BLaER1 (cell line): ENCODE measurements around the gene HDDC3.
"Not testable (repeated sequence)": the region's sequence is repeated elsewhere in the genome, so short reads cannot be mapped to it uniquely, and the experiment has no call there.

Source experiments
- H3K27ac ChIP-seq: shearing (Covaris generic); formaldehyde crosslinking; 2 replicates; pipeline ENCODE4 v1.8.1; 2022
- H3K27me3 ChIP-seq: shearing (Covaris generic); formaldehyde crosslinking; 2 replicates; pipeline ENCODE4 v1.8.1; 2022
- H3K36me3 ChIP-seq: shearing (Covaris generic); formaldehyde crosslinking; 2 replicates; pipeline ENCODE4 v1.8.1; 2022
- H3K4me1 ChIP-seq: shearing (Covaris generic); formaldehyde crosslinking; 2 replicates; pipeline ENCODE4 v1.8.1; 2022
- H3K4me2 ChIP-seq: shearing (Covaris generic); formaldehyde crosslinking; 2 replicates; pipeline ENCODE4 v1.8.1; 2022
- H3K4me3 ChIP-seq: shearing (Covaris generic); formaldehyde crosslinking; 2 replicates; pipeline ENCODE4 v1.8.1; 2022
- H3K9ac ChIP-seq: shearing (Covaris generic); formaldehyde crosslinking; 2 replicates; pipeline ENCODE4 v1.8.1; 2022
- H3K9me3 ChIP-seq: shearing (Covaris generic); formaldehyde crosslinking; 2 replicates; pipeline ENCODE4 v1.8.1; 2022
- H4K20me1 ChIP-seq: shearing (Covaris generic); formaldehyde crosslinking; 2 replicates; pipeline ENCODE4 v1.8.1; 2022
- Cebpa-rat ChIP-seq: shearing (Covaris generic); IDR thresholded peaks from 2 replicates; pipeline ENCODE4 v1.8.1; 2022

The HDDC3 gene

GRCh38 chr15:90911906-90912769, 20.2 kb downstream of the HDDC3 start:
- H3K4me1 ChIP-seq = peaks cover 31% of the 10 kb centered on the region
- peaks cover 100% of the 10 kb centered on the region for H3K36me3 ChIP-seq
- no peak overlapping the region for H3K9ac ChIP-seq
- TF ChIP-seq Cebpa-rat = no peak
- no peaks in the 10 kb centered on the region for H3K27me3 ChIP-seq
- H4K20me1 ChIP-seq = 0 out of 2 replicates have a peak, but pooled peaks cover 5% of the 10 kb centered on the region
- no peak overlapping the region for H3K4me3 ChIP-seq
- H3K27ac ChIP-seq = no peak overlapping the region
- H3K9me3 ChIP-seq = no peaks in the 10 kb centered on the region
- no peak overlapping the region for H3K4me2 ChIP-seq

DNA sequence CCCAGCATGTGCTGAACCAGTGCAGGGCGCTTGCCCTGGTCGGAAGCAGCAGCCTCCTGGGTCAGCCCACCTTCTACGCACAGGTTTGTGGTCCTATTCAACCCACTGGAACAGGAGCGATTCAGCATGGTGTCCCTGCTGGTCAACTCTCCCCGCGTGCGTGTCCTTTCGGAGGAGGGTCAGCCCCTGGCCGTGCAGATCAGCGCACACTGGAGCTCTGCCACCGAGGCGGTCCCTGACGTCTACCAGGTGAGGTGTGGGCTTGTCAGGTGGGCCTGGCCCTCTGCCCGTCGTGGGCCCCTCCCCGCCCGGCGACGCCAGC, 21.1 kb downstream of the HDDC3 start:
- no peak for TF ChIP-seq Cebpa-rat
- Histone ChIP-seq H3K27ac (no peak overlapping the region), H3K27me3 (no peaks in the 10 kb centered on the region), H3K9ac (no peak overlapping the region), H3K9me3 (no peaks in the 10 kb centered on the region), H3K4me1 (peaks cover 31% of the 10 kb centered on the region), H3K4me3 (no peak overlapping the region), H3K4me2 (no peak overlapping the region), H4K20me1 (0 out of 2 replicates have a peak, but pooled peaks cover 9% of the 10 kb centered on the region), H3K36me3 (peaks cover 100% of the 10 kb centered on the region)

DNA sequence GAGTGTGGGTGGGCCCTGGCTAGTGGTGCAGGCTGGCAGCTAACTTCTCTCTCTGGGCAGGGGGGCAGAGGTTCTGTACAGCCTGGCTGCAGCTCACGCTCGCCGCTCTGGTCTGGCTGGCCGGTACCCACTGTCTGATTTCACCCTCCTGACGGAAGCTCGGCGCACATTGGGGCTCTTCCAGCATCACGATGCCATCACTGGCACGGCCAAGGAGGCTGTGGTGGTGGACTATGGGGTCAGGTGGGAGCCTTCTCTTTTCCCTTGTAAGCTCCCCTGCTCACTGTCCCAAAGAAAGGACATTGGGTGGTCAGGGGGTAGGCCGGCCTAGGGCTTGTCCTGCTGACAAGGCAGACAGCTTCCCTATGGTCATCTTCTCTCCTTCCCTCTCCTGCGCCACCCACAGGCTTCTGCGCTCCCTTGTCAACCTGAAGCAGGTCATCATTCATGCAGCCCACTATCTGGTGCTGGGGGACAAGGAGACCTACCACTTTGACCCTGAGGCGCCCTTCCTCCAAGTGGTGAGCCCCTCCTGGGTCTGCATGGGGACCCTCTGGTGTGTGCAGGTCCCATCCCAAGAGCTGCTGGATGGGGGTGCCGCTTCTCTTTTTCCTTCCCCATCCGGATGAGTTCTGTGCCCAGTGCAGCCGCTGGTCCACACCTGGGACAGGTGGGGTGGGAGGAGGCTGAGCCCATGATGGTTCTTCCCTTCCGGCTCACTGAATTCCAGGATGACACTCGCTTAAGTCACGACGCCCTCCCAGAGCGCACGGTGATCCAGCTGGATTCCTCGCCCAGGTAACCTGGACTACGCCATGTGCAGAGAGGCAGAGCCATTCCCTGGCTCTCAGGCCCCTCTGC, 21.7 kb downstream of the HDDC3 start:
- Histone ChIP-seq H3K9ac (no peak overlapping the region), H3K27ac (no peak overlapping the region), H3K36me3 (peaks cover 100% of the 10 kb centered on the region), H3K9me3 (no peaks in the 10 kb centered on the region), H3K4me1 (peaks cover 25% of the 10 kb centered on the region), H4K20me1 (peaks cover 9% of the 10 kb centered on the region; the same call in 1 of the 2 replicates), H3K4me3 (no peak overlapping the region), H3K27me3 (no peaks in the 10 kb centered on the region), H3K4me2 (no peak overlapping the region)
- TF ChIP-seq Cebpa-rat = no peak

- Histone ChIP-seq H3K4me3 (no peak overlapping the region), H3K4me1 (peaks cover 18% of the 10 kb centered on the region), H3K27ac (no peak overlapping the region), H4K20me1 (peaks cover 9% of the 10 kb centered on the region; the same call in 1 of the 2 replicates), H3K27me3 (no peaks in the 10 kb centered on the region), H3K4me2 (no peak overlapping the region), H3K9me3 (no peaks in the 10 kb centered on the region), H3K9ac (no peak overlapping the region), H3K36me3 (peaks cover 100% of the 10 kb centered on the region)
- no peak for TF ChIP-seq Cebpa-rat
Measured at GRCh38 chr15:90909976-90910375, 22.4 kb downstream of the HDDC3 start.

DNA sequence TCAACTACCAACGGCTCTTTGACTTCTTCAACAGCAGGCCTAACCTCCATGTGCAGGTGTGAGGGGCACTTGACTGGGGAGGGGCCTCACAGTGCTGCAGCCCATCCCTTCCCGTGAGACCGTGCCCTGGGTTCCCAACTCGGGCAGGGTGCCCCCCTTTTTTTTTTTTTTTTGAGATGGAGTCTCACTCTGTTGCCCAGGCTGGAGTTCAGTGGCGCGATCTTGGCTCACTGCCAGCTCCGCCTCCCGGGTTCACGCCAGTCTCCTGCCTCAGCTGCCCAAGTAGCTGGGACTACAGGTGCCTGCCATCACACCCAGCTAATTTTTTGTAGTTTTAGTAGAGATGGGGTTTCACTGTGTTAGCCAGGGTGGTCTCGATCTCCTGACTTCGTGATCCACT, 22.9 kb downstream of the HDDC3 start:
- not testable (repeated sequence) for H3K27me3 ChIP-seq, H3K27ac ChIP-seq, H3K4me2 ChIP-seq, H3K9ac ChIP-seq, H3K9me3 ChIP-seq, H4K20me1 ChIP-seq, H3K4me3 ChIP-seq
- H3K36me3 ChIP-seq = peaks cover 99% of the 10 kb centered on the region
- H3K4me1 ChIP-seq = peaks cover 18% of the 10 kb centered on the region

GRCh38 chr15:90907838-90908507, 24.4 kb downstream of the HDDC3 start:
- Histone ChIP-seq H3K9ac (0 out of 2 replicates have a peak overlapping the region, but pooled peaks have one; percentile 14), H3K4me3 (no peak overlapping the region), H3K27ac (no peak overlapping the region), H3K4me2 (no peak overlapping the region), H3K27me3 (no peaks in the 10 kb centered on the region), H3K9me3 (no peaks in the 10 kb centered on the region), H4K20me1 (peaks cover 9% of the 10 kb centered on the region; the same call in 1 of the 2 replicates), H3K36me3 (peaks cover 84% of the 10 kb centered on the region), H3K4me1 (peaks cover 22% of the 10 kb centered on the region)
- TF ChIP-seq Cebpa-rat = no peak

DNA sequence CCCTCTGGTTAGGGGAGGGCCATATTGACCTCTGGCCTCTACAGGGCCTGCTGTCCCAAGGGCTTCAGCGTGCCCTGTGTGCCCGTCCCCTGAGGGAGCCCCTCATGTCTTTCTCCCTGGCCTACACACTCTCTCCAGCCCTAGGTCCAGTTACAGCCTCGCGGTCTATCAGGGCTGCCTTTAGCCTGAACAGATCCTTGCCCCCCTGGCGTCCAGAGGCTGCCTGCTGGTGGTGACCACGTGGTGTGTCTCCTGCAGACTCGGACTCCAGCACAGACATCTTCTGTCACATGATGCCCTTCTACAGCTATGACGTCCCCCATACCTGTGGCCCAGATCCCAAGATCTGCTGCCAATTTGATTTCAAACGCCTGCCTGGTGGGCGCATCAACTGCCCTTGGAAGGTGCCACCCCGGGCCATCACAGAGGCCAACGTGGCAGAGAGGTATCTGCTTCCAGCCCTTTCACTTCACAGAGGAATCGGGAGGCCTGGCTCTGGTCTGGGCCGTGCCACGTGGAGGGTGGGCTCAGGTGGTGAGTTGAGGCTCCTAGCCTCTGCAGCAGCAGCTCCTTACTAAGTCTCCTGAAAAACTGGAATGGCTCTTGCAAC, 25.2 kb downstream of the HDDC3 start:
- Histone ChIP-seq H3K4me1 (peaks cover 22% of the 10 kb centered on the region), H3K27me3 (no peaks in the 10 kb centered on the region), H3K27ac (no peak overlapping the region), H3K4me3 (no peak overlapping the region), H3K9ac (0 out of 2 replicates have a peak overlapping the region, but pooled peaks have one; percentile 14), H4K20me1 (peaks cover 9% of the 10 kb centered on the region; the same call in 1 of the 2 replicates), H3K36me3 (peaks cover 76% of the 10 kb centered on the region), H3K9me3 (no peaks in the 10 kb centered on the region), H3K4me2 (no peak overlapping the region)
- no peak for TF ChIP-seq Cebpa-rat

- no peak for TF ChIP-seq Cebpa-rat
- peaks cover 9% of the 10 kb centered on the region; the same call in 1 of the 2 replicates for H4K20me1 ChIP-seq
- H3K9me3 ChIP-seq = no peaks in the 10 kb centered on the region
- peaks cover 68% of the 10 kb centered on the region for H3K36me3 ChIP-seq
- no peak overlapping the region for H3K27ac ChIP-seq
- H3K4me1 ChIP-seq = peaks cover 31% of the 10 kb centered on the region
- no peak overlapping the region for H3K4me2 ChIP-seq
- no peak overlapping the region for H3K4me3 ChIP-seq
- no peaks in the 10 kb centered on the region for H3K27me3 ChIP-seq
- H3K9ac ChIP-seq = no peak overlapping the region
Measured at GRCh38 chr15:90906181-90906849, 26.0 kb downstream of the HDDC3 start.
